Muscle layer of duodenum (tissue), 2 donors: ENCODE data around the gene CEP63.

Source experiments
- H3K27ac ChIP-seq: one replicate; pipeline ENCODE4 v1.7.0; 2013; ENCODE audit warnings: mild to moderate bottlenecking, low read length
- H3K27me3 ChIP-seq: one replicate; pipeline ENCODE4 v1.7.0; 2013; ENCODE audit warnings: low read depth, mild to moderate bottlenecking, control low read depth, low read length
- H3K36me3 ChIP-seq, 2 donors: one replicate each; pipeline ENCODE4 v1.7.0; 2013; ENCODE audit warnings: low read length in 2 of 2, control low read depth in 1 of 2, mild to moderate bottlenecking in 1 of 2; ENCODE audit not compliant: insufficient read depth in 2 of 2, control insufficient read depth in 1 of 2
- H3K4me1 ChIP-seq, 2 donors: one replicate each; pipeline ENCODE4 v1.7.0; 2013; ENCODE audit warnings: low read length in 2 of 2, mild to moderate bottlenecking in 2 of 2, control low read depth in 1 of 2, moderate library complexity in 1 of 2; ENCODE audit not compliant: insufficient read depth in 2 of 2, control insufficient read depth in 1 of 2
- H3K4me3 ChIP-seq, 2 donors: one replicate each; pipeline ENCODE4 v1.7.0; 2013; ENCODE audit warnings: low read length in 2 of 2, low read depth in 1 of 2, mild to moderate bottlenecking in 1 of 2
- H3K9me3 ChIP-seq, 2 donors: one replicate each; pipeline ENCODE4 v1.7.0; 2013; ENCODE audit warnings: low read length in 2 of 2, control low read depth in 1 of 2, mild to moderate bottlenecking in 1 of 2; ENCODE audit not compliant: control insufficient read depth in 1 of 2
- donor health status: healthy.

CEP63 gene

DNA sequence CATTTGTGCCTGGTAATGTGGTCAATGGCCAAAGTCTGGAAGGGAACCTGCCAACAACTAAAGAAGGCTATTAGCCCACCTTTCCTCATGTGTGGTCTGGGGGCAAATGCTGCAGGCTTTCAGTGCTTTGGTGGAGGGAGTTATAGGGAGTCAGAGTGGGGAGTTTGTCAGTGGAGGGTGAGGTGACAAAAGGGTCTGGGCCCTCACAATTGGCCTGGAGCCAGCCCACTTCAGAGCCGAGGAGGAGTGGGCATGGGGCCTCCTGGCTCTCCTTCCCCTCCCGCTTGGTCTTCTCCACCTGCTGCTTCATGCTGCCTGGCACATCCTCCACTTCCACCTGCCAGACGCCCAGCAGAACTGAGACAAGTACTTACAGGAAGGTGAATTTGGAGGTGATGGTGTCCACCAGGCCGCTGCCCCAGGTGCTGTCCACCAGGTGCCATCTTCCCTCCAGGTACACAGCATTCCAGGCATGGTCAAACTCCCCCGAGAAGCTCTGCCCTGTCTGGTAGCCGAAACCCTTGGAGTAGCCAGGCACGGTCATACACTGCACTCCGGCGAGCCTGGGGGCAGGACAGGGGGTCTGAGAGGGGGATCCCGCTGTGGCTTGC, 124.1 kb downstream of the CEP63 start:
- Histone ChIP-seq H3K27ac (no peak overlapping the region), H3K4me1 (no peaks in the 10 kb centered on the region), H3K4me3 (no peak overlapping the region), H3K27me3 (no peaks in the 10 kb centered on the region), H3K36me3 (peaks cover 0 to 9% of the 10 kb centered on the region in 2 donors), H3K9me3 (no peaks in the 10 kb centered on the region)

DNA sequence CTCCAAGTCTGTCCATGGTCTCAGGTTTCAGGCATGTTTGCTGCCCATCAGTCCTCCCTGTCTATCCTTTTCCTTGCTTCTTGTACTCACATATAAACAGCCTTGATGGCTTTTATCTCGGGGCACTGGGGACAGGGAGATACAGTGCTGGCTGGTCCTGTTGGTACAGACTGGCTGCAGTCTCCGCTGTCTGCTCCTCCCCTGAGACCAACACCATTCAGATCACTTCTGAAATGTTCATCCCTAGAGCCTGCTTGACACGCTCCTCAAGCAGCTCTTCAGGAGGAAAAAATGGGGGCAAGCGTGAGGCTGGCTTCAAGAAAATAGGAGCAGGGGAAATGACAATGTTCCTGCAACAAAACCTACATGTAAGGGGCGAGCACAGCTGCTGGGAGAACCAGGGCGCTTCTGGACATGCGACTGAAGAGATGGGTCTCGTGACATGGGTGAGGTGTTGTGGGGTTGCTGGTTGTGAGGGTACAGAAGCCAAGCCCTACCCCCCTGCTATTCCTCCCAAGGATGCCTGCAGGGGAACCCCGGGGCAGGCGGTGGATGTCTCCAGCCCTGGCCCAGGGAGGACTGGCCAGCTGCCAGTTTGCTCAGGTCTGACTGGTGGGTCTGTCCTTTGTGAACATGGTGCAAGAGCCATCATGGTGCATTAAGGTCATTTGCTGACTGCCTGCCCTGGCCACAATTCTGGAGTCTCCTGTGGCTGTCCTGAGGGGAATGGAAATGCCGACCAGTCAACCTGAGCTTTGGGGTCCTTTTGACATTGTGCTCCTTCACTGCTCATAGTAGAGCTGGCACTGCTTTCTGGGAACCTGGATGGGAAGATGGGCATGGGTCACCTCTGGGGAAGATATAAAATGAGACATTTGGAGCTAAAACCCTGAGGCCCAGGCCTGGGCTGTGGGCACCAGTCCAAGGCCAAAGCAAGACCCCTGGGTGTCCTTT, 124.9 kb downstream of the CEP63 start:
- Histone ChIP-seq H3K36me3 (peaks cover 0 to 9% of the 10 kb centered on the region in 2 donors), H3K9me3 (no peaks in the 10 kb centered on the region), H3K4me1 (no peaks in the 10 kb centered on the region), H3K27ac (no peak overlapping the region), H3K27me3 (no peaks in the 10 kb centered on the region), H3K4me3 (no peak overlapping the region)

DNA sequence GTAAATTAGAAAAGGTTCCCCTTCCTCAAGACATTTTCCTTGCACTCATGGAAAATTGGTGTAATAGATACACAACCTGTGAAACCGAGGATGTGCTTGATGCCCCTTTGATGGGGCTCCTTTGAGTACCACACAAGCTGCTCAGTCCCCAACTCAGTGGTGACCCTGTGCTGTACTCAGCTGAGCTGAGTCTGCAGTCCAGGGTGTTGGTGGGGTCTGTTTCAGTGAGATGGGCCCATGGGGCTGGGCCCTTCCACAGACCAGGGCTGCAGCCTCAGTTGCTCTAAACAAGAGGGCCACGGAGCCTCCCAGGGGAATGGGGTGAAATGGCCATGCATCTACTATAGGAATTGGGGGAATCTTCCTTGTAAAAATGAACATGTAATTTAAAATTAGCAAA, 125.7 kb downstream of the CEP63 start:
- Histone ChIP-seq H3K36me3 (peaks cover 0 to 9% of the 10 kb centered on the region in 2 donors), H3K27me3 (no peaks in the 10 kb centered on the region), H3K4me3 (no peak overlapping the region), H3K27ac (no peak overlapping the region), H3K9me3 (no peaks in the 10 kb centered on the region), H3K4me1 (no peaks in the 10 kb centered on the region)

DNA sequence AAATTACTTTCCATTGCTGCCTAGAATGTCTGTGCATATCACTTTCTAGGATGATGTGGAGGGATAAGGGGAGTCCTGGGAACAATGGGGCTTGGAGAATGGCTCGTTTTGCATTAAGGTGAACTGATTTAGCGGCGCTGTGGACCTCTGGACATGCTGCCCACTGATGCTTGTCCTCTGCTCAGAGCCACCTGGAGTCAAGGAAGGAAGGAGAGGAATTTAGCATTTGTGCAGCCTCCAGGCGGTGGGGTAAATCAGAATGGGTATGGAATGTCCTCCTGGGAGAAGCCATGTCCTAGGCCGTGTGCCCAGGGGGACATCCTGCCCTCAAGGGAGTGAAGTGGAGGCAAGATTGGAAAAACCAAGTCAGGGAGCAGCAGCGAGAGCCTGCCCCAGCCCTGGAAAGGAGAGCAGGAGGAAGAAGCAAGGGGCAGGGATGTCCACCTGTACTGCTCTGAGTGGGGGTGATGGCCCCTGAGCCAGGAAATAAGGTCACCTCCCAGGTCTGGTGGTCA, 127.2 kb downstream of the CEP63 start:
- H3K36me3 ChIP-seq: peaks cover 0 to 9% of the 10 kb centered on the region in 2 donors
- no peaks in the 10 kb centered on the region for H3K4me1 ChIP-seq
- H3K27me3 ChIP-seq: no peaks in the 10 kb centered on the region
- H3K4me3 ChIP-seq: no peak overlapping the region
- H3K9me3 ChIP-seq: no peaks in the 10 kb centered on the region
- no peak overlapping the region for H3K27ac ChIP-seq

DNA sequence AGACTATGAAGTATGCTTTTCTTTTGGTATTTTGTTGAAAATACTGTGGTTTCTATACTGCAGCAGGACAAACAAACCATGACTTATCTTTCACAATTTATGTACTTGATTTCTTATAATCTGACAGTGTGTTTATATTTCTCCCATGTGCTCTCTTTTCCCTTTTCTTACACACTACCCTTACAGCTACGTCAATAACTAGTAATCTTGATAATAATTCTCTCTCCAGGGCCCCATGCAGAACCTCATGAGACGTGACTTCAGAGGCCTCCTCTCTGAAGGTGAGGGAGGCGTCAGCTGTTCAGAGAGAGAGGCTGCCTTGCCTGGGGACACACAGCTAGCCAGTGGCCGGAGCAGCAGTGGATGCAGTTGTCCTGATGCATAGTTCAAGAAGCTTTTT, 129.1 kb downstream of the CEP63 start:
- H3K4me3 ChIP-seq: no peak overlapping the region
- no peaks in the 10 kb centered on the region for H3K9me3 ChIP-seq
- no peaks in the 10 kb centered on the region for H3K4me1 ChIP-seq
- H3K36me3 ChIP-seq: peaks cover 0 to 19% of the 10 kb centered on the region in 2 donors
- no peaks in the 10 kb centered on the region for H3K27me3 ChIP-seq
- H3K27ac ChIP-seq: no peak overlapping the region

DNA sequence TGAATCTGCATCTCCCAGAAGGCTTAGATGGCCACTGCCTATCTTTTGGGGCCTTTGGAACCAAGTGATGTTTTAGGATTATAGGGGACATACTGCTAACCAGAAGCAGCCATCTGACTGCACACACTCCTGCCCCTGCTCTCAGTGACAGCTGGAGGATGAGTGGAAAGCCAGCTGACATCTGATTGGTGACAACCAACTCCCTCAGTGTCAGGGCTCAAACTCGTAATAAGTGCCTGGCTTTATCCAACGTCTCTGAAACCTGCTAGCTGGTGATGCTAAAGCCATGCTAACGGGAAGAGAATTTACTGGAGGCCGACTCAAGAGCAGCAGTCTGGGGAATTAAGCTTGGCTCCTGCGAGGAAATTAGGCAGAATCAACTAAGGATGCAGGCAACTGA, 129.9 kb downstream of the CEP63 start:
- Histone ChIP-seq H3K4me1 (no peaks in the 10 kb centered on the region), H3K36me3 (peaks cover 0 to 21% of the 10 kb centered on the region in 2 donors)

DNA sequence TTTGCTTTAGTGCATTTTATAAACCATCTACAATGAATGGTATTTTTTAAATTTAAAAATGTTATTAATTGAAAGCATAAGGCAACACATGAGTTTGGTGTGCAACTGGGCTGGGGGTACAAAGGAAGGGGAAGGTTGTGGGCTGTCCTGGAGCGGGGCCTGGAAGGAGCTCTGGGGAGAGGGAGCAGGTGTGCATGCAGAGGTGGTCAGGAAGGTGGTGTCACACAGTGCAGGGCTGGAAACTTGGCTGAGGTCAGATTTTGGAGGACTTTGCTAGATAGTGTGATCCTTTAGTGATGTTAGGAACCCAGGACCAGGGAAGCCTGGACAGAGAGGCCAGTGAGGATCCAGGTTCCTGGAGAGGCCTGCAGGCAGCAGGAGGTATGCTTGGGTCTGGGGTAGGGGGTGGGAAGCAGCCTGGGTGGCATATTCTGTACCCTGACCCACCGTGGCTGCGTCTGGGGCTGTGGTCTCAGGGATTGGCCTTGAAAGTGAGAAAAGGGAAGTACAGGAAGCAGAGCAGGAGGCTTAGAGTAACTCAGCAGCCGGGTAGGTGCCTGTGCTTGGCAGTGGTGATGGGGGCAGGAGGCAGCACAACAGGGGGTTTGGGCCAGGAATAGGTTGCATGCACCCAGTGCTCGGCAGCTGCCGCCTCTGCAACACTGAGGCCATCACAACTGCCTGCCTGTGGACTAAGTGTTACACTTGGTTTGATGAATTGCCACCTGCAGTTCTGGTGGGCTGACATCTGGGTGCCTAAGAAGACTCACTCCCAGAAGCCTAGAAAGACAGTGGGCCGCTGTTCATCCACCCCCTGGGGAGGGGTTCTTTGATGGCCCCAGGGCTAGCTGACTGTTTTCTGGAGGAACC, 132.0 kb downstream of the CEP63 start:
- H3K4me1 ChIP-seq: no peaks in the 10 kb centered on the region
- H3K27ac ChIP-seq: no peak overlapping the region
- peaks cover 0 to 18% of the 10 kb centered on the region in 2 donors for H3K36me3 ChIP-seq
- H3K9me3 ChIP-seq: no peaks in the 10 kb centered on the region
- H3K27me3 ChIP-seq: no peaks in the 10 kb centered on the region
- H3K4me3 ChIP-seq: no peak overlapping the region

More for the DNA sequence above, 129.9 kb downstream of the CEP63 start:
- Histone ChIP-seq H3K9me3 (no peaks in the 10 kb centered on the region), H3K27ac (no peak overlapping the region), H3K27me3 (no peaks in the 10 kb centered on the region), H3K4me3 (no peak overlapping the region)

DNA sequence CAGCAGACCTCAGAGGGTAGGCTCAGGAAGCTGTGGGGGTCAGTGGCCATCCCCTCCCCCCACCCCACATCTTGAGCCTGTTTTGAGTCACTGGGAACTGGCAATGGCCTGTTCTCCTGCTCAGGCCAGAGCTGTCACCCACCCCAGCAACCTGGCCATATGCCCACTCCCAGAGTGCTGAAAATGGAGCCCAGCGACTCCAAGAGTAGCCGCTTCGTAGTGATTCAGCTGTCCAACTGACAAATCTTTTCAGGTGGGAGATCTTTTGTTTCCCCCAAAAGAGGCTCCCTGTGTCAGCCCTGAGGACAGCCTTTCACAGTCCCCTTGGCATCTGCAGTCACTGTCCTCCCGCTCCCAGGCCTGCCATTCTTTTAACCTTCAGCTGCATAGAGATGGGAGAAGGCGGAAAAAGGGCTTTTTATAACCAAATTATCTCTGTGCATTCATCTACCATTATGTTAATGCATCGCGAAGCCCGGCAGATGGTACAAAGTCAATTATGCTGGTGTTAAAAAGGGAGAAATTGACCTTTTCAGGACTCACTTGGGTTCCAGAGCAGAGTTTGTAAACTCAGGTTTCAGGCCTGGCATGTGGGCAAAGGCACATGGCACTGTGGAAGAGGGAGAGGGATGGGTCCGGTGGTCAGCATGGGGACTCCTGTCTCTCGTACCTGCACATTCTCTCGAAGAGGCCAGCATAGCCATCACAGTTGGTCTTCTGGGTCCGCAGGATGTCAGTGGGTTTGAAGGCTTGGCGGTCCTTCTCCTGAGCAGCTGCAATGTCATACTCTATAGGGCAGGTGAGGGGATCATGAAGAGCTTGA, 132.8 kb downstream of the CEP63 start:
- H3K4me3 ChIP-seq: no peak overlapping the region
- H3K27me3 ChIP-seq: no peaks in the 10 kb centered on the region
- peaks cover 0 to 18% of the 10 kb centered on the region in 2 donors for H3K36me3 ChIP-seq
- H3K4me1 ChIP-seq: no peaks in the 10 kb centered on the region
- H3K9me3 ChIP-seq: no peaks in the 10 kb centered on the region
- H3K27ac ChIP-seq: no peak overlapping the region

DNA sequence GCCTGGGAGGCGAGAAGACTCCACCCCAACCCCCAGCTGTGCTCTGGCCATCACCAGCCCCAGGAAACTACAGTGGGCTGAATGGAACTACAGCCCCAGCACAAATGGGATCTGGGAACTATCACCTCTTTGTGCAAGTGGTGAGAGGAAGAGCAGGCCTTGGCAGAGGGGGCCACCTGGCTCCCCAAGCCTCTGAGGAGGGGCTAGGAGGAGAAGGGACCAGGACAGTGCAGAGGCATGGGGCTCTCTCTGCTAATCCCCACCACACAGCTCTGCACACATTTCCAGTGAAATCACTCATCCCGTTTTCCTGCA, 133.4 kb downstream of the CEP63 start:
- Histone ChIP-seq H3K4me1 (no peaks in the 10 kb centered on the region), H3K36me3 (peaks cover 0 to 18% of the 10 kb centered on the region in 2 donors), H3K4me3 (no peak overlapping the region), H3K27ac (no peak overlapping the region), H3K27me3 (no peaks in the 10 kb centered on the region), H3K9me3 (no peaks in the 10 kb centered on the region)

DNA sequence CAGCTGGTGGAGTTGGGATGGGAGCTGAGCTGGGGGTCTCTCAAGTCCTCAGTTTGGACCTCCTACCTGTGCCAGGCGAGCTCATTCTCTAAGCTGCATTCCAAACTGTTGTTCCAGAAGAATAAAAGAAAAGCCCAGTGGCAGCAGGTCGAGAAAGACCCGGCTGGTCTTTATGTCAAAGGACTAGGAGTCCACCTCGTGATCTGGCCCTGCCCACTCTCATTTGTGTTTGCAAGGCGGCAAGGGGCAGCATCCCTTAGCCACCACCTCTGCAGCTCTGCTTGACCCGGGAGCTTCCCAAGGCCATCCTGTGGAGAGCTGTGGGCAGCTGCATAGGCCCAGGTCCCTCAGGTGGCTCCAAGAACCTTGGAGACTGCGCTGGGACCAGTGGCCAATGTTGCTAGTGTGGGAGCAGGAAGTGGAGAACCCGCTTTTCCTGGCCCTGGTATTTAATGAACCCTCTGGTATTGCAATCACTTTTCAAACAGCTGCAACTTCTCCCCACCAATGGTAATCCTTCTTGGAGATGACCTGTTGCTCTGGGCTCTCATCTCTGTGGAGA, 134.1 kb downstream of the CEP63 start:
- no peaks in the 10 kb centered on the region for H3K9me3 ChIP-seq
- no peaks in the 10 kb centered on the region for H3K4me1 ChIP-seq
- no peak overlapping the region for H3K27ac ChIP-seq
- peaks cover 0 to 18% of the 10 kb centered on the region in 2 donors for H3K36me3 ChIP-seq
- no peak overlapping the region for H3K4me3 ChIP-seq
- H3K27me3 ChIP-seq: no peaks in the 10 kb centered on the region
